HCT116 (cell line): ENCODE measurements around the gene MRRF. TPM values are rescaled to one million over a fixed set of nuclear protein-coding genes. Genes with fewer than 3 reads are reported as not detected.

Source experiments
- ATAC-seq: fragments of 200-7000 bp; cut with Tn5 transposase; 2 replicates; pipeline ENCODE4 v1.9.1; 2020; ENCODE audit warnings: mild to moderate bottlenecking, moderate library complexity
- BruUV-seq: library from RNA; stranded (reverse); fragments of 400-500 nt; replicated peaks from 2 replicates; lab custom pipeline; 2021; lab: Mats Ljungman, UMichigan
- CTCF ChIA-PET: fragments of 300-600 bp; sonication (Branson Sonifier 250); formaldehyde crosslinking; loops from one replicate; lab custom pipeline; 2021; ENCODE audit warnings: antibody characterized with exemption; lab: Charles Lee
- POLR2A ChIA-PET: fragments of 300-600, 350-600 bp; sonication (Branson Sonifier 250); formaldehyde crosslinking; loops from one replicate; lab custom pipeline; 2021; ENCODE audit warnings: antibody characterized with exemption; lab: Charles Lee
- RAD21 ChIA-PET, 2 experiments: fragments of 300-600 bp; sonication (Branson Sonifier 250); formaldehyde crosslinking; loops; one replicate each; lab custom pipeline; 2023; ENCODE audit warnings: low total read pairs in 2 of 2; ENCODE audit not compliant: uncharacterized antibody in 2 of 2, unreplicated experiment in 2 of 2, low non-redundant PET in 1 of 2; lab: Charles Lee
- DNase-seq: peaks from one replicate; pipeline ENCODE4 v3.0.0-alpha.2; 2010; ENCODE audit warnings: low read depth, low spot score
- H2AFZ ChIP-seq: fragments of 200-600 bp; shearing (Covaris generic), sonication (generic); 2 replicates; pipeline ENCODE4 v1.6.1; 2017; ENCODE audit warnings: low read depth, mixed run types, mixed read lengths, antibody characterized with exemption, low read length; ENCODE audit not compliant: poor library complexity, severe bottlenecking
- H3K27ac ChIP-seq: 2 replicates; pipeline ENCODE4 v1.5.1; 2012; ENCODE audit warnings: low read depth, low read length
- H3K27me3 ChIP-seq: fragments of 200-600 bp; sonication (generic); 2 replicates; pipeline ENCODE4 v1.6.1; 2016; ENCODE audit warnings: mixed run types, low read length, mixed read lengths; ENCODE audit not compliant: insufficient read depth
- H3K36me3 ChIP-seq, 2 experiments: fragments of 200-500 bp in 1 of 2; fragments of 200-600 bp in 1 of 2; sonication (Bioruptor generic) in 1 of 2; sonication (generic) in 1 of 2; 2 replicates each; pipeline versions ENCODE4 v1.5.1 to v1.6.1; 2014 to 2016; ENCODE audit warnings: low read length in 2 of 2, inconsistent platforms in 1 of 2, mixed read lengths in 1 of 2, mixed run types in 1 of 2; ENCODE audit not compliant: insufficient read depth in 2 of 2, control insufficient read depth in 1 of 2
- H3K4me1 ChIP-seq, 2 experiments: fragments of 200-600 bp in 1 of 2; sonication (generic) in 1 of 2; 2 replicates each; pipeline versions ENCODE4 v1.5.1 to v1.6.1; 2012 to 2017; ENCODE audit warnings: low read length in 2 of 2, inconsistent platforms in 1 of 2, mild to moderate bottlenecking in 1 of 2, mixed read lengths in 1 of 2, mixed run types in 1 of 2, moderate library complexity in 1 of 2; ENCODE audit not compliant: insufficient read depth in 2 of 2, control insufficient read depth in 1 of 2
- H3K4me2 ChIP-seq: fragments of 200-600 bp; sonication (generic); 2 replicates; pipeline ENCODE4 v1.6.1; 2017; ENCODE audit warnings: mixed run types, low read length, mixed read lengths
- H3K4me3 ChIP-seq, 2 experiments: fragments of 200-600 bp in 1 of 2; sonication (generic) in 1 of 2; replicated peaks in 1 of 2; 2 replicates each; pipeline ENCODE4 v1.5.1; 2011 to 2016; ENCODE audit warnings: low read length in 2 of 2, control low read depth in 1 of 2, low read depth in 1 of 2, mild to moderate bottlenecking in 1 of 2, mixed read lengths in 1 of 2, mixed run types in 1 of 2
- H3K79me2 ChIP-seq: fragments of 200-600 bp; sonication (generic); 2 replicates; pipeline ENCODE4 v1.6.1; 2017; ENCODE audit warnings: mild to moderate bottlenecking, mixed run types, low read length, moderate library complexity, mixed read lengths; ENCODE audit not compliant: insufficient read depth
- H3K9ac ChIP-seq: fragments of 200-600 bp; sonication (generic); 2 replicates; pipeline ENCODE4 v1.6.1; 2016; ENCODE audit warnings: low read length, mixed read lengths
- H3K9me2 ChIP-seq: fragments of 200-600 bp; sonication (generic), shearing (Covaris generic); 2 replicates; pipeline ENCODE4 v1.6.1; 2017; ENCODE audit warnings: mixed run types, mild to moderate bottlenecking, moderate library complexity; ENCODE audit not compliant: insufficient read depth
- H3K9me3 ChIP-seq, 2 experiments: fragments of 200-500 bp in 1 of 2; fragments of 200-600 bp in 1 of 2; sonication (Bioruptor generic) in 1 of 2; sonication (generic) in 1 of 2; 2 replicates each; pipeline ENCODE4 v1.6.1; 2014 to 2017; ENCODE audit warnings: low read length in 2 of 2, mixed read lengths in 2 of 2, inconsistent platforms in 1 of 2, low read depth in 1 of 2, mild to moderate bottlenecking in 1 of 2, mixed run types in 1 of 2, moderate library complexity in 1 of 2; ENCODE audit not compliant: control insufficient read depth in 1 of 2, insufficient read depth in 1 of 2
- H4K20me1 ChIP-seq: fragments of 200-600 bp; sonication (generic), shearing (Covaris generic); 2 replicates; pipeline ENCODE4 v1.6.1; 2017; ENCODE audit warnings: mixed run types, mild to moderate bottlenecking, moderate library complexity; ENCODE audit not compliant: insufficient read depth
- CBX3 ChIP-seq: IDR thresholded peaks from 2 replicates; pipeline ENCODE4 v1.6.1; 2012; ENCODE audit warnings: low read depth
- EGR1 ChIP-seq: IDR thresholded peaks from 2 replicates; pipeline ENCODE4 v1.6.1; 2012; ENCODE audit warnings: low read depth
- ELF1 ChIP-seq: IDR thresholded peaks from 2 replicates; pipeline ENCODE4 v1.6.1; 2012; ENCODE audit warnings: low read depth, borderline replicate concordance
- FOSL1 ChIP-seq: IDR thresholded peaks from 2 replicates; pipeline ENCODE4 v1.6.1; 2012; ENCODE audit warnings: low read depth
- SIN3A ChIP-seq: IDR thresholded peaks from 2 replicates; pipeline ENCODE4 v1.6.1; 2012; ENCODE audit warnings: low read depth
- SRF ChIP-seq: IDR thresholded peaks from 2 replicates; pipeline ENCODE4 v1.6.1; 2012; ENCODE audit warnings: low read depth
- TCF7L2 ChIP-seq: IDR thresholded peaks from 2 replicates; pipeline ENCODE4 v1.7.0; 2011; ENCODE audit warnings: borderline replicate concordance, inconsistent platforms; ENCODE audit not compliant: insufficient read depth, insufficient read length; ENCODE audit errors: extremely low read depth
- ZFX ChIP-seq: fragments of 450-650 bp; IDR thresholded peaks from 2 replicates; pipeline ENCODE4 v1.6.1; 2017
- intact Hi-C: fragments of 100-400 bp; cut with micrococcal nuclease; formaldehyde crosslinking; loops from 2 replicates; pipeline ENCODE4 v1.10.0; 2022
- total RNA-seq: library from RNA; stranded (reverse); gene quantifications from one replicate; pipeline ENCODE4 v1.2.1, GENCODE V29; 2021; ENCODE audit not compliant: unreplicated experiment
- TF ChIP-seq, protein P1 (sequence below): IDR thresholded peaks from 2 replicates; pipeline ENCODE4 v1.6.1; 2011; ENCODE audit warnings: mild to moderate bottlenecking, low read length, moderate library complexity; ENCODE audit not compliant: insufficient replicate concordance; ENCODE audit errors: extremely low read depth
- TF ChIP-seq, protein P2 (sequence below): IDR thresholded peaks from 2 replicates; pipeline ENCODE4 v1.6.1; 2012; ENCODE audit warnings: low read depth

Gene MRRF
- total RNA-seq, 1 experiment from 2014 or later = 88.6 TPM

DNA sequence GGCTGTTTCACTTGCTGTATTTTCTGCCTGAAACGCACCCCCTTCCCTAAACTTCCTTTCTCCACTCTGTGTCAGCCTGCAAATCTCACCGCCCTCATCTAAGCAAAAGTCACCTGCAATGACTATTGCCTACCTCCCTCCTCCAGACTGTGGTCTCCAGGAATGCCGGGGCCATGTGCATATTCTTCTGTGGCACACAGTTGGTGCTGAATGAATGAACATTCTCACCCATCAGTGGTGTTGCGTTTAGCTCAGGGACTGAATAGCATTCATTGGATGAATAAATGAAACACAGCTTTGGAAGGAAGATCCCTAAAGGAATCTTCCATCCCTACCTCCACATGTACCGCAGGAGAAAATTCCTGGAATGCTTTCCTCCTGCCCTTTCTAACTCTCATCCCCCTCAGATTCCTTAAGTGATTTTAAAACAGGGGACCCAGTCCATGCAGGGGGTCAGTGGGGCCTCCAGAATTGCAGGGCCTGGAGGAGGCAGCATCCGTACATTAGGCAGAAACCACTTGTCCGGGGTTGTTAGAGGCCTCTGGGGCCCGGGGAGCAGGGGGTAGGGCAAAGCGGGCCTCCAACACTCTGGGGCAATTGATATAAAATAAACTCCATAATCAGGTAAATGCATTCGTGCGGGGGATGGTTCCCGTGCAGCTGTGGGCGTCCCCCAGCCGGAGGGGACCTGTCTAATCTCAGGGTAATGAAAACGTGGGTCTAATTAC, 77.8 kb downstream of the MRRF start:
- RAD21 ChIA-PET = interaction anchor here in 1 of 2 experiments (1.0 kb wide), 1 partner anchor 217 kb away, joined by 3 read pairs; no protein-coding TSS in a partner anchor
- H3K79me2 ChIP-seq = no peaks in the 10 kb centered on the region
- CTCF ChIA-PET = no interaction called here
- no peaks in the 10 kb centered on the region for H3K9me2 ChIP-seq
- H3K36me3 ChIP-seq = no peaks in the 10 kb centered on the region
- H3K9ac ChIP-seq = no peak overlapping the region
- no peak overlapping the region for H3K4me2 ChIP-seq
- peaks cover 1 to 9% of the 10 kb centered on the region in 2 experiments; a peak in 3 of 4 replicates for H3K4me1 ChIP-seq
- intact Hi-C loops = no loop called here
- no peaks in the 10 kb centered on the region for H3K27me3 ChIP-seq
- TF ChIP-seq CBX3 = no peak
- TF ChIP-seq SIN3A = no peak
- no peak for TF ChIP-seq EGR1
- H2AFZ ChIP-seq = no peak overlapping the region
- no peak overlapping the region for H3K27ac ChIP-seq
- ATAC-seq (no peak), DNase-seq (no peak)
- H3K4me3 ChIP-seq = no peak overlapping the region
- no TSS peak for BruUV-seq
- no peaks in the 10 kb centered on the region for H3K9me3 ChIP-seq
- POLR2A ChIA-PET = no interaction called here
- no peaks in the 10 kb centered on the region for H4K20me1 ChIP-seq

DNA sequence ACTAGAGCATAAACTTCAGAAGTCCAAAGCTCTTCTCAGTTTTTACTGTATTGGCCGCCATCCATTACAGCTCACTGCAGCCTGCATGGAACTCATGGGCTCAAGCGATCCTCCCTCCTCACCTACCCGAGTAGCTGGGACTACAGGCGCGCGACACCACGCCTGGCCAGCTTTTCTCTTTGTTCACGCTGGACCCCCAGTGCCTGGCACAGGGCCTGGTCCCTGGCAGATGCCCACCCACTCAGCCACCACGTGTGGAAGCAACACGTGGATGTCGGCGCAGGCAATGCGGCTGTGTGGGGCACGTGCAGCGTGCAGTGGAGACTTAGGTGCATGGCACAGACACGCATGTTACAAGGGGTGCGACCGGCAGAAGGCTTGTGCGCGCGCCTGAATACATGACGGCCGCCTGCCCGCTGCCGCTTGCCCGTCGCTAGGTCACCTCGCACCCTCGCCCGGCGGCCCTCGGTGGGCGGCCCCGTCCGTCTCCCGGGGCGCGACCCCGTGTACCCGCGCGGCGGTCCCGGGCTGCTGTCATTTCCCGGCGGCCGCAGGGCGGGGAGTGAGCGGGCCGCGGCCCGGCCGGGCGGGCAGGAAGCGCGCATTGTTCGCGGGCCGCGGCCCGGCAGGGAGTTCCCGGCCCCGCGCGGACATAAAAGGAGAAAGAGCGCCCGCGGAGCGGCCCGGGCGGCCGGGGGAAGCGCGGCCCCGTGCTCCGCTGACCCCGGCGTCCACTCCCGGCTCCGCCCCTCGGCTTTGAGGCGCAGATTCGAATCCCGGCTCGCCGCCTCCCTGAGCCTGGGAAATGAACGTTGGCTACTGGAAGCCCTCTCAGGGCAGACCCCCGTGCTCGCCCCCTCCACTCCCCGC, 82.0 kb downstream of the MRRF start:
- ChIA-PET CTCF (interaction anchor here (1.0 to 4.0 kb wide), 3 partner anchors 222 to 248 kb away, joined by 3 to 25 read pairs (median 5); no protein-coding TSS in a partner anchor), POLR2A (no interaction called here)
- Histone ChIP-seq H3K4me3 (peak overlapping the region; percentile 44 to 70), H3K4me2 (peak overlapping the region; percentile 99), H2AFZ (peak overlapping the region; percentile 96)
- no peak for TF ChIP-seq FOSL1
- TF ChIP-seq, protein P1, sequence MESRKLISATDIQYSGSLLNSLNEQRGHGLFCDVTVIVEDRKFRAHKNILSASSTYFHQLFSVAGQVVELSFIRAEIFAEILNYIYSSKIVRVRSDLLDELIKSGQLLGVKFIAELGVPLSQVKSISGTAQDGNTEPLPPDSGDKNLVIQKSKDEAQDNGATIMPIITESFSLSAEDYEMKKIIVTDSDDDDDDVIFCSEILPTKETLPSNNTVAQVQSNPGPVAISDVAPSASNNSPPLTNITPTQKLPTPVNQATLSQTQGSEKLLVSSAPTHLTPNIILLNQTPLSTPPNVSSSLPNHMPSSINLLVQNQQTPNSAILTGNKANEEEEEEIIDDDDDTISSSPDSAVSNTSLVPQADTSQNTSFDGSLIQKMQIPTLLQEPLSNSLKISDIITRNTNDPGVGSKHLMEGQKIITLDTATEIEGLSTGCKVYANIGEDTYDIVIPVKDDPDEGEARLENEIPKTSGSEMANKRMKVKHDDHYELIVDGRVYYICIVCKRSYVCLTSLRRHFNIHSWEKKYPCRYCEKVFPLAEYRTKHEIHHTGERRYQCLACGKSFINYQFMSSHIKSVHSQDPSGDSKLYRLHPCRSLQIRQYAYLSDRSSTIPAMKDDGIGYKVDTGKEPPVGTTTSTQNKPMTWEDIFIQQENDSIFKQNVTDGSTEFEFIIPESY = no peak
- TF ChIP-seq ZFX = peak; percentile 60
- no peak for TF ChIP-seq SRF
- TF ChIP-seq, protein P2, sequence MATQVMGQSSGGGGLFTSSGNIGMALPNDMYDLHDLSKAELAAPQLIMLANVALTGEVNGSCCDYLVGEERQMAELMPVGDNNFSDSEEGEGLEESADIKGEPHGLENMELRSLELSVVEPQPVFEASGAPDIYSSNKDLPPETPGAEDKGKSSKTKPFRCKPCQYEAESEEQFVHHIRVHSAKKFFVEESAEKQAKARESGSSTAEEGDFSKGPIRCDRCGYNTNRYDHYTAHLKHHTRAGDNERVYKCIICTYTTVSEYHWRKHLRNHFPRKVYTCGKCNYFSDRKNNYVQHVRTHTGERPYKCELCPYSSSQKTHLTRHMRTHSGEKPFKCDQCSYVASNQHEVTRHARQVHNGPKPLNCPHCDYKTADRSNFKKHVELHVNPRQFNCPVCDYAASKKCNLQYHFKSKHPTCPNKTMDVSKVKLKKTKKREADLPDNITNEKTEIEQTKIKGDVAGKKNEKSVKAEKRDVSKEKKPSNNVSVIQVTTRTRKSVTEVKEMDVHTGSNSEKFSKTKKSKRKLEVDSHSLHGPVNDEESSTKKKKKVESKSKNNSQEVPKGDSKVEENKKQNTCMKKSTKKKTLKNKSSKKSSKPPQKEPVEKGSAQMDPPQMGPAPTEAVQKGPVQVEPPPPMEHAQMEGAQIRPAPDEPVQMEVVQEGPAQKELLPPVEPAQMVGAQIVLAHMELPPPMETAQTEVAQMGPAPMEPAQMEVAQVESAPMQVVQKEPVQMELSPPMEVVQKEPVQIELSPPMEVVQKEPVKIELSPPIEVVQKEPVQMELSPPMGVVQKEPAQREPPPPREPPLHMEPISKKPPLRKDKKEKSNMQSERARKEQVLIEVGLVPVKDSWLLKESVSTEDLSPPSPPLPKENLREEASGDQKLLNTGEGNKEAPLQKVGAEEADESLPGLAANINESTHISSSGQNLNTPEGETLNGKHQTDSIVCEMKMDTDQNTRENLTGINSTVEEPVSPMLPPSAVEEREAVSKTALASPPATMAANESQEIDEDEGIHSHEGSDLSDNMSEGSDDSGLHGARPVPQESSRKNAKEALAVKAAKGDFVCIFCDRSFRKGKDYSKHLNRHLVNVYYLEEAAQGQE = no peak
- TF ChIP-seq TCF7L2 = peak; percentile 9
- no peak for TF ChIP-seq ELF1
- TF ChIP-seq, all 23 proteins: peak for 2
- Histone ChIP-seq H3K27ac (peak overlapping the region; percentile 20; the same call in 1 of the 2 replicates), H3K4me1 (peaks cover 3 to 13% of the 10 kb centered on the region in 2 experiments; a peak in 3 of 4 replicates), H3K9ac (peak overlapping the region; percentile 62), H3K27me3 (no peaks in the 10 kb centered on the region), H3K9me3 (no peaks in the 10 kb centered on the region), H3K36me3 (no peaks in the 10 kb centered on the region), H3K9me2 (no peaks in the 10 kb centered on the region), H4K20me1 (no peaks in the 10 kb centered on the region), H3K79me2 (no peaks in the 10 kb centered on the region)
- RAD21 ChIA-PET = interaction anchor here (0.8 to 1.6 kb wide), 4 partner anchors 222 to 251 kb away, joined by 3 to 4 read pairs (median 3); no protein-coding TSS in a partner anchor
- ATAC-seq (peak; percentile 59), DNase-seq (no peak)
- intact Hi-C loops = no loop called here
- no TSS peak for BruUV-seq
